ENCODE measurements around the gene ACMSD. TPM values are rescaled to one million over a fixed set of nuclear protein-coding genes. Genes with fewer than 3 reads are reported as not detected.
A peak's percentile ranks its signal among the peaks of the same experiment; 100 is the strongest.

Gene ACMSD
- polyA plus RNA-seq (2011; rRNA removed) (0.09 and 0.13 TPM in 2 replicates), polyA plus RNA-seq (2017; fragmentation: RNase III; extraction: RNeasy Plus Mini Kit Qiagen cat#74134 plus additional on column Dnase treatment) (not detected in 3 replicates), polyA minus RNA-seq (2011; rRNA and poly(A)+ RNA removed) (0.19 TPM in 1 of 2 replicates, not detected in the other)
- not detected in 2 replicates for polyA plus RNA-seq (2012; cell fraction: cytosol; rRNA removed)
- not detected in 2 replicates for polyA plus RNA-seq (2012; cell fraction: nucleus; rRNA removed)

DNA sequence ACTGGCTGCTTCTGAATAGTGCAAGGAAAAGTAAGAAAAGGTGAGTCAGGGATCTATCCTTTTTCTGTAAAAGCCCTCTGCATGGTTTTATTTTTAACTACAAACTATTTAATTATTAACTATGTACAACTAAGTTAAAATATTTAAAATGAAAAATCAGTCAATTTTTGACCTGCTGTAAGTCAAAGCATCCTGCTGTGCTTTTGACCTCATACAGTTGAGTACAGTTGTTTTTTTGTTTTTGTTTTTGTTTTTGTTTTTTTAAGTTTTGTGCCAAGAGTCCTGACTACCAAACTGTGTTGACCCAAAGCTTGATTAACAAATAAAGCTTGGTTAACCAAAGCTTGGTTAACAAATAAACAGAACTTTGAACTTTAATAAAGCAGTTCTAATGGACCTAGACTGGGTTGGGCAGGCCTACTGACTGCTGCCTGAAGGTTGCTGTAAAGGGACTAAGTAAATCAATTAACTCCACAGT lies at the start of gene ACMSD:
Gene ACMSD (plus strand): TSS at position 474 of the 478 bp plus-strand sequence. CDS start 67 bp downstream, outside the sequence.
- Histone ChIP-seq H3K4me2 (peak within 1 kb of the TSS; percentile 52), H3K4me3 (no peak within 1 kb of the TSS), H3K4me1 (peaks cover 27% of the 10 kb centered on the region; the same call in 2 of the 3 replicates), H3K27ac (peak within 1 kb of the TSS; percentile 53 to 55), H3K9me3 (peaks cover 18% of the 10 kb centered on the region; the same call in 2 of the 3 replicates)
- DNase-seq (ENCODE audit: low read depth in 1 of 2, low spot score in 1 of 2) (no peak), FAIRE-seq (peak; percentile 32), ATAC-seq (no peak)
- TF ChIP-seq SREBF2 (IDR thresholded peaks at IDR 0.05) (no peak), RNF2 (IDR thresholded peaks at IDR 0.05; ENCODE audit: borderline replicate concordance, low read depth) (no peak), POLR2A (IDR thresholded peaks at IDR 0.05; ENCODE audit: low read length) (no peak), RFX5 (IDR thresholded peaks at IDR 0.05) (no peak), KDM1A (IDR thresholded peaks at IDR 0.05; ENCODE audit: low read depth) (no peak)
- TF ChIP-seq, protein P1, sequence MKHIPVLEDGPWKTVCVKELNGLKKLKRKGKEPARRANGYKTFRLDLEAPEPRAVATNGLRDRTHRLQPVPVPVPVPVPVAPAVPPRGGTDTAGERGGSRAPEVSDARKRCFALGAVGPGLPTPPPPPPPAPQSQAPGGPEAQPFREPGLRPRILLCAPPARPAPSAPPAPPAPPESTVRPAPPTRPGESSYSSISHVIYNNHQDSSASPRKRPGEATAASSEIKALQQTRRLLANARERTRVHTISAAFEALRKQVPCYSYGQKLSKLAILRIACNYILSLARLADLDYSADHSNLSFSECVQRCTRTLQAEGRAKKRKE (CRISPR knock-in tag; IDR thresholded peaks at IDR 0.05; ENCODE audit: low read depth), result no peak
- ChIA-PET POLR2A (no interaction called here), CTCF (no interaction called here)

DNA sequence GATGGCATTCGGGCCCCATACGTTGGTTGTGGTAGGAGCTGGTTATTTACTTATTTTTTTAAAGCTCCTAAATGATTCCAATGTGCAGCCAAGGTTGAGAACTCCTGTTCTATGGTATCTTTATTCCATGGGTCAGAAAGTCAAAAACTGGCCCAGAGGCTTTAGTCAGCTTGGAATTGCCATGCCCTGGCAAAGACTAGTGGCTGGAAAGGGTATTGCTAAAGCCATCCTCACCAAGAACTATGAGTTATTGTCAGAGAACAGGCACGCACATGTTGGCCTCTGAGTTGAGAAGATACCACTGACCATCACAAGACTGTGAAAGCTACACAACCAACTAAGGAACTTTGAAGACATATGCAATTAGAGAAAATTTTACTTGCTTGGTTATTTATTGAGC lies 47.9 kb upstream of the ACMSD start:
- Histone ChIP-seq H3K4me1 (no peaks in the 10 kb centered on the region), H3K4me3 (no peak overlapping the region), H3K4me2 (no peak overlapping the region), H3K27ac (no peak overlapping the region), H3K9me3 (no peaks in the 10 kb centered on the region)
- WGBS (ENCODE audit: missing lambda C conversion rate), result 53% methylated on average over 3 of the region's 3 CpGs
- peak in 1 of 2 experiments; percentile 59; a peak in 3 of 6 replicates for ATAC-seq
- ChIA-PET CTCF (interaction anchor here (1.4 kb wide), 1 partner anchor 10 kb away, joined by 3 read pairs; no protein-coding TSS in a partner anchor), POLR2A (no interaction called here)
- DNase-seq (ENCODE audit: low read depth in 1 of 2, low spot score in 1 of 2), result no peak
- TF ChIP-seq RAD21 (conservative IDR thresholded peaks at IDR 0.05 in 1 of 2, IDR thresholded peaks at IDR 0.05 in 1 of 2) (0 out of 5 replicates have a peak, but pooled peaks of 1 of the 2 experiments have one; percentile 3), ZSCAN20 (CRISPR knock-in tag; IDR thresholded peaks at IDR 0.05) (no peak)
- no peak for FAIRE-seq

DNA sequence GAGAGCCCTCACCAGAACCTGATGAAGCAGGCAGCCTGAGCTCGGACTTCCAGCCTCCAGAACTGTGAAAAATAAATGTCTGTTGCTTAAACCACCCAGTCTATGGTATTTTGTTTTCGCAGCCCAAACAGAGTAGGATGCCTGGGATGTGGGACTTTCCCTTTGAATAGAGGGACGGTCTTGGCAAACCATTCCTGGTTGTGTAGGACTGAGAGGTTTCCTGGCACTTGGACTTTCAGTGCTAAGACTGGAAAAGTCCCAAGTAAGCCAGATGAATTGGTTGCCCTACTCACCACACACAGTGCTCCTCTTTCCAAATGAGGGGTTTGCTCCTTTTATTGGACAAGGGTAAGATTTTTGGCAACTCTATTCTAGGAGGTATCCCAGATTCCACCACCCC lies 46.8 kb upstream of the ACMSD start:
- no peak overlapping the region for H3K4me3 ChIP-seq
- H3K4me2 ChIP-seq, result no peak overlapping the region
- no peak overlapping the region for H3K27ac ChIP-seq
- 9% methylated on average over 3 of the region's 3 CpGs for WGBS (ENCODE audit: missing lambda C conversion rate)
- H3K9me3 ChIP-seq, result no peaks in the 10 kb centered on the region
- no peaks in the 10 kb centered on the region for H3K4me1 ChIP-seq
- no peak for FAIRE-seq
- DNase-seq (ENCODE audit: low read depth in 1 of 2, low spot score in 1 of 2), result no peak
- ChIA-PET CTCF (interaction anchor here (1.4 kb wide), 1 partner anchor 9 kb away, joined by 3 read pairs; no protein-coding TSS in a partner anchor), POLR2A (no interaction called here)
- ATAC-seq, result no peak
- TF ChIP-seq, protein P2, sequence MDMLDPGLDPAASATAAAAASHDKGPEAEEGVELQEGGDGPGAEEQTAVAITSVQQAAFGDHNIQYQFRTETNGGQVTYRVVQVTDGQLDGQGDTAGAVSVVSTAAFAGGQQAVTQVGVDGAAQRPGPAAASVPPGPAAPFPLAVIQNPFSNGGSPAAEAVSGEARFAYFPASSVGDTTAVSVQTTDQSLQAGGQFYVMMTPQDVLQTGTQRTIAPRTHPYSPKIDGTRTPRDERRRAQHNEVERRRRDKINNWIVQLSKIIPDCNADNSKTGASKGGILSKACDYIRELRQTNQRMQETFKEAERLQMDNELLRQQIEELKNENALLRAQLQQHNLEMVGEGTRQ (IDR thresholded peaks at IDR 0.05), result no peak
- no peak for TF ChIP-seq KDM5A (IDR thresholded peaks at IDR 0.05)
- TF ChIP-seq, protein P3, sequence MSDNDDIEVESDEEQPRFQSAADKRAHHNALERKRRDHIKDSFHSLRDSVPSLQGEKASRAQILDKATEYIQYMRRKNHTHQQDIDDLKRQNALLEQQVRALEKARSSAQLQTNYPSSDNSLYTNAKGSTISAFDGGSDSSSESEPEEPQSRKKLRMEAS (IDR thresholded peaks at IDR 0.05), result no peak
- TF ChIP-seq, protein P4, sequence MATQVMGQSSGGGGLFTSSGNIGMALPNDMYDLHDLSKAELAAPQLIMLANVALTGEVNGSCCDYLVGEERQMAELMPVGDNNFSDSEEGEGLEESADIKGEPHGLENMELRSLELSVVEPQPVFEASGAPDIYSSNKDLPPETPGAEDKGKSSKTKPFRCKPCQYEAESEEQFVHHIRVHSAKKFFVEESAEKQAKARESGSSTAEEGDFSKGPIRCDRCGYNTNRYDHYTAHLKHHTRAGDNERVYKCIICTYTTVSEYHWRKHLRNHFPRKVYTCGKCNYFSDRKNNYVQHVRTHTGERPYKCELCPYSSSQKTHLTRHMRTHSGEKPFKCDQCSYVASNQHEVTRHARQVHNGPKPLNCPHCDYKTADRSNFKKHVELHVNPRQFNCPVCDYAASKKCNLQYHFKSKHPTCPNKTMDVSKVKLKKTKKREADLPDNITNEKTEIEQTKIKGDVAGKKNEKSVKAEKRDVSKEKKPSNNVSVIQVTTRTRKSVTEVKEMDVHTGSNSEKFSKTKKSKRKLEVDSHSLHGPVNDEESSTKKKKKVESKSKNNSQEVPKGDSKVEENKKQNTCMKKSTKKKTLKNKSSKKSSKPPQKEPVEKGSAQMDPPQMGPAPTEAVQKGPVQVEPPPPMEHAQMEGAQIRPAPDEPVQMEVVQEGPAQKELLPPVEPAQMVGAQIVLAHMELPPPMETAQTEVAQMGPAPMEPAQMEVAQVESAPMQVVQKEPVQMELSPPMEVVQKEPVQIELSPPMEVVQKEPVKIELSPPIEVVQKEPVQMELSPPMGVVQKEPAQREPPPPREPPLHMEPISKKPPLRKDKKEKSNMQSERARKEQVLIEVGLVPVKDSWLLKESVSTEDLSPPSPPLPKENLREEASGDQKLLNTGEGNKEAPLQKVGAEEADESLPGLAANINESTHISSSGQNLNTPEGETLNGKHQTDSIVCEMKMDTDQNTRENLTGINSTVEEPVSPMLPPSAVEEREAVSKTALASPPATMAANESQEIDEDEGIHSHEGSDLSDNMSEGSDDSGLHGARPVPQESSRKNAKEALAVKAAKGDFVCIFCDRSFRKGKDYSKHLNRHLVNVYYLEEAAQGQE (IDR thresholded peaks at IDR 0.05), result no peak
- no peak for TF ChIP-seq HOXB13 (CRISPR knock-in tag; IDR thresholded peaks at IDR 0.05; ENCODE audit: low read depth)
- TF ChIP-seq, protein P5, sequence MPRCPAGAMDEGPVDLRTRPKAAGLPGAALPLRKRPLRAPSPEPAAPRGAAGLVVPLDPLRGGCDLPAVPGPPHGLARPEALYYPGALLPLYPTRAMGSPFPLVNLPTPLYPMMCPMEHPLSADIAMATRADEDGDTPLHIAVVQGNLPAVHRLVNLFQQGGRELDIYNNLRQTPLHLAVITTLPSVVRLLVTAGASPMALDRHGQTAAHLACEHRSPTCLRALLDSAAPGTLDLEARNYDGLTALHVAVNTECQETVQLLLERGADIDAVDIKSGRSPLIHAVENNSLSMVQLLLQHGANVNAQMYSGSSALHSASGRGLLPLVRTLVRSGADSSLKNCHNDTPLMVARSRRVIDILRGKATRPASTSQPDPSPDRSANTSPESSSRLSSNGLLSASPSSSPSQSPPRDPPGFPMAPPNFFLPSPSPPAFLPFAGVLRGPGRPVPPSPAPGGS (IDR thresholded peaks at IDR 0.05), result no peak
